ENCODE data around the gene AP1M1.
"Not testable (repeated sequence)": the region's sequence is repeated elsewhere in the genome, so short reads cannot be mapped to it uniquely, and the experiment has no call there.

Gene AP1M1

DNA sequence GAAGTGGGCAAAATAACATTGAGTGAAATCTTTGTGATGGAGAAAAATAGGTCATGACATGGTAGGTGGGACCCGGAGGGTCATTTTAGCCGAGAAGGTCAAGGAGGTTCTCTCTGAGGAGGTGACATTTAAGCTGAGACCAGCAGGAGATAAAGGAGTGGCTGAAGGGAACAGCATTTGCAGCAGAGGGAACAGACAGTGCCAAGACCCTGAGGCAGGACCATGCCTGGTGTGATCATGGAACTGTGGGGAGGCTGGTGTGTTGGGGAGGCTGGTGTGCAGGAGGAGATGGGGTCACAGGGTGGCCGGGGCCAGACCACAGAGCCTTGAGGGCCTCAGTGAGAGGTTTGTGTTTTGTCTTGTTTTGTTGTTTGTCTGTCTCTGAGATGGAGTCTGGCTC is 67.5 kb downstream of the AP1M1 start:
- DNase-seq: no peak

DNA sequence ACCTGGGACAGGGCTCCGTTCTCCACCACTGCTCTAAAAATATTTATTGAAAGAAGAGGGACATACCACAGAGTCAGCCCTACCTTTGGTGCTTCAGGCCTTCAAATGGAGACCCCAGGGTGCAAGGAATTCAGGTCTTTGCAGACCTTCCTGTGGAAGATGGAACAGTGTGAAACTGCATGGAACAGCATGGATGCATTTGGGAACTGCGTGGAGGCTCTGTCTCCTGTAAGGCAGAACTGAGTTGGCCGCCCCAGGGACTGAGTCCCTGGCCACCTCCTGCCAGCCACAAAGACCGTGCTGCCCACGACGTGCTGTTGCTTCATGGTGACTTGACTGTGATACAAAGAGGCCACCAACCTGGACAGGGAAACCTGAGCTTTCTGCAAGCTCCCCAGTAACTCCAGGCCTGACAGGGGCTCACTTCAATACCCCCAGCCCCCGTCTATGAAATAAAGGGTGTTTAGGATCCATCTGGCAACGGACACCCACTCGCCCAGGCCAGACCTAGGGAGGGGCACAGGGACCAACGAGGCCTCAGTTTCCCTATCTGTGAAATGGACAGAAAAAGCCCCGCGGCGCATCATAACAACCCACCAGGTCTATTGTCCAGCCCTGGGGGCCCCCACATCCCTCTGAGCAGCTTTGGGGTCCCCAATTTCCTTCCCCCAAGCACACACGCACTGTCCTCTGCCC is 68.3 kb downstream of the AP1M1 start:
- no peak for DNase-seq

DNA sequence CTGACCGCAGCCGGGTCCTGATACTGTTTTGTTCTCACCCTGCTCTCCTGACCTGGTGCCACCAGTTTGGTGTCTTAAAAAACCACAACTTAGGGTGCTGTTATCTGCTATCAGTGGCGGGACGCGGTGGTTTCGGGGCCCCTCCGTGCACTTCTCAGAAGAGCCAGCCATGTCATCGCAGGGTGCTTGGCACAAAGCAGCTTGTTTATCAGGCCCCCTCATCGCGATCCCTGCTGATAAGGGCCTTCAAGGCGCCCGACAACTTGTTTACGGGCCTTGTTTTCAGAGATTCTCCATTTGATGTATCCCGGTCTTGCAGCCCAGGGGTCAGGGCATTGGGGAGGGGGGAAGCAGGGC is 68.9 kb downstream of the AP1M1 start:
- peak; percentile 19 for DNase-seq

GRCh38 chr19:16268676-16269319 is 71.1 kb downstream of the AP1M1 start:
- DNase-seq: no peak

DNA sequence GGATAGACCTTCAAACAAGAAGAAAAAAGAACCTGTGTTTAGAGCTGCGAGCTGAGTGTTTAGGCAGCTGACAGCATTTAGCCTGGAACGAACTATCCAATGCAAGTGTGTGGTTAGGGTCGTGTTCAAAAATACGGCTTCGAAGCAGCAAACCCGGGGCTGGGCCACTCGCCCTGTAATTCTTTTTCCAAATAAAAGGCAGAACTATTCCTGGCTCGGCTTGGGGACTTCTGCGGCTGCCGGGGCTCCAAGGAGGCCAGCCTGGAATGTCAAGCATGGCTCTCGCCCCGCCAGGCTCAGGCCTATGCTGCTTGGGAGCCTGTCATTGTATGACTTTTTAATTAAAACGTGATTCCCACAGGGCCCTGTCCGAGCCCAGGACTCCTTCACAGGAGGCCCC is 75.2 kb downstream of the AP1M1 start:
- DNase-seq: no peak

DNA sequence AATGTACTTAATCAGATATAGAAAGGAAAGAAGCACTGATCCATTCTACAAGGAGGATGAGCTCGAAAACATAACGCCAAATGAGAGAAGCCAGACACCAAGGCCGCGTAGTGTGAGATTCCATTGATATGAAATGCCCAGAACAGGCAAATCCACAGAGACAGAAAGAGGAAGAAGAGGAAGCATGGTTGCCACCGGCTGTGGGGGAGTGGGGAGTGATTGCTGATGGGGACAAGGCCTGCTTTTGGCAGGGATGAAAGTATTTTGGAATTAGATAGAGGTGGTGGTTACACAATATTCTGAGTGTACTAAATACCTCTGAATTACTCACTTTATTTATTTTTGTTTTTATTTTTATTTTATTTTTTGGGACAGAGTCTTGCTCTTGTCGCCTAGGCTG is 76.7 kb downstream of the AP1M1 start:
- DNase-seq: no peak

DNA sequence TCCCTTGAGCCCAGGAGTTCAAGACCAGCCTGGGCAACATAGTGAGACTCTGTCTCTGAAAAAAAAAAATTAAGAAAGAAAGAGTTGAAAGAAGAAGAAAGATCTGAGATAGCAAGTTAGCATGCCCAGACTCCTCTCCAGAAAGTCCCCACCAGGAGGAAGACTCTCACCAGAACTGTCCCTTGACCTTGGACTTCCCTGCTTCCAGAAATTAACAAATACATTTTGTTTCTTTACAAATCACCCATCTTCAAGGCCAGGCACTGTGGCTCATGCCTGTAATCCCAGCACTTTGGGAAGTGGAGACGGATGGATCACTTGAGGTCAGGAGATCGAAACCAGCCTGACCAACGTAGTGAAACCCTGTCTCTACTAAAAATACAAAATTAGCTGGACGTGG is 82.6 kb downstream of the AP1M1 start:
- DNase-seq: no peak

DNA sequence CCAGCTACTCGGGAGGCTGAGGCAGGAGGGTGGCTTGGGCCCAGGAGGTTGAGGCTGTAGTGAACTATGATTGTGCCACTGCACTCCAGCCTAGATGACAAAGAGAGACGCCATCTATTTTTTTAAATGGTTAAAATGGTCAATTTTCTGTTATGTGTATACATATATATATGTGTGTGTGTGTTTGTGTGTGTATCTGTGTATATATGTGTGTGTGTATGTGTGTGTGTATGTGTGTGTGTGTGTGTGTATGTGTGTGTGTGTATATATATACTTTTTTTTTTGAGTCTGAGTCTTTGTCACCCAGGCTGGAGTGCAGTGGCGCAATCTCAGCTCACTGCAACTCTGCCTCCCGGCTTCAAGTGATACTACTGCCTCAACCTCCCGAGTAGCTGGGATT is 84.0 kb downstream of the AP1M1 start:
- DNase-seq: no peak

DNA sequence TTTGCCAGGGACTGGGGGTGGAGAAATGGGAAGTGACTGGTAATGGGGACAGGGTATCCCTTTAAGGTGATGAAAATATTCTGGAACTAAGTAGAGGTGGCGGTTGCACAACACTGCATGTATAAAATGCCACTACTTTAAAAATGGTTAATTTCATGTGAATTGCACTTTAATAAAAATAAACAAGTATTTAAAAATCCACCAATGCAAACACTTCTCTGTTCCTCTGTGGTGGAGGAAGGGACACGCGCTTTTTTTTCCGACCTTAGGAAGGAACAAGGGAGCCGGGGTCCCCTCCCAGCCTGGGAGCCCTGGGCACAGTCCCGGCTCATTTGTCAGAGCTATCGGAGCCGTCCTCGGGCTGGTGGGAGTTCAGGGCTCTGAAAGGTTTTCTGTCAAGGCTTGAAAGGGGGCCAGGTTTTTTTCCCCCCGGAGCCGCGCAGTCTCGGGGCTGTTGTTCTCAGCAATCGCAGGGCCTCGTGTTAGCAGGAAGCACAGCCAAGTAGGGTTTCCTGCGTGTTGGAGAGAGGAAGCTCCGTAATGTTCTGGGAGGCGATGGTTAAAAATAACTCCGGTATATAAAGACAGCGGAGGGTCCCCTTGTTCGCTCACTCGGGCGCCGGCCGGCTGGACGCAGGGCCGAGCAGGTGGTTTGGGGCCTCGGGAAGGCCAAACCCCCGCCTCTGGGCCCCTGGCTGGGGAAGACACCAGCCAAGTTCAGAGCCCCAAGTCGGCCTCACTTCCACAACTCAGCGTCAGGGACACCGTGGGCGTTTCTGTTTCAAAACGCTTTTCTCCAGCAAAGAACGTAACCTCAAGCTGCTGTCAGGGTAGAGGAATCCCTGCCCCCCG is 85.7 kb downstream of the AP1M1 start:
- DNase-seq: no peak

GRCh38 chr19:16284505-16284904 is 86.8 kb downstream of the AP1M1 start:
- DNase-seq: no peak

DNA sequence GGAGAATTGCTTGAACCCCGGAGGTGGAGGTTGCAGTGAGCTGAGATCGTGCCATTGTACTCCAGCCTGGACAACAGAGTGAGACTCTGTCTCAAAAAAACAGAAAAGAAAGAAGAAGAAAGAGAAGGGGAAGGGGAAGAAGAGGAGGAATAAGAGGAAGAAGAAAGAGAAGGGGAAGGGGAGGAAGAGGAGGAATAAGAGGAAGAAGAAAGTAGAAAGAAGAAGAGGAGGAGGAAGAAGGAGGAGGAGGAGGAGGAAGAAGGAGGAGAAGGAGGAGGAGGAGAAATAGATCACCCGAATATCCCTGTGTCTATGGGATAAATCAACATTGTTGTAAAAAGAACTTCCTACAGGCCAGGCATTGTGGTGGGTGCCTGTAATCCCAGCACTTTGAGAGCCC is 87.4 kb downstream of the AP1M1 start:
- DNase-seq: not testable (repeated sequence)

DNA sequence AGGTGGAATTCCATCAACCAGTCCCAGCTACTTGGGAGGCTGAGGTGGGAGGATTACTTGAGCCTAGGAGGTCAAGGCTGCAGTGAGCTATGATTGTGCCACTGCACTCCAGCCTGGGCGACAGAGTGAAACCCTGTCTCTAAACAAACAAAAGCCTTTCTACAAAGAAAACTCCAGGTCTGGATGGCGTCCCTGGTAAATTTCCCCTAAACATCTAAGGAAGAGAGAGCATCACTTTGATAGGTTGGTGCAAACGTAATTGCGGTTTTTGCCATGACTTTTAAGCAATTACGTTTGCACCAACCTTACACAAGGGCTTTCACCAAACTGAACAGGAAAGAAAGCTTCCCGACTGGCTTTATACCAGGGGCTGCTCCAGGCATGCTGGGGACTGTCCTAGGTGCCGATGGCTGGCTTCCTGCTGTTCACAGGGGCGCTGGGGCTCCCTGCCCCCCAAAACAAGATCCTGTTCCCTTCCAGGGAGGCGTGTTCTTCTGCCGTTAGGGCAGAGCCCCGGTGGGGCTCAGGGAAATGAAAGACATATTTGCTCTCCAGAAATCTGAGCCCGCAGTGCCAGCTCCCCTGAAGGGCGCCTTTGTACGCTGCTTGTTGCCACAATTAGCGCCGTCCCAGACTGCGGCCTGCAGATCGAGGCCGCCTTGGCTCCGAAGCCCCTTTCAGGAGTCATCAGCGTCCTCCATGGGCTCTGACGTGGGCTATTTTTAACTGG is 88.2 kb downstream of the AP1M1 start:
- DNase-seq: no peak

GRCh38 chr19:16288544-16288943 is 90.8 kb downstream of the AP1M1 start:
- no peak for DNase-seq

DNA sequence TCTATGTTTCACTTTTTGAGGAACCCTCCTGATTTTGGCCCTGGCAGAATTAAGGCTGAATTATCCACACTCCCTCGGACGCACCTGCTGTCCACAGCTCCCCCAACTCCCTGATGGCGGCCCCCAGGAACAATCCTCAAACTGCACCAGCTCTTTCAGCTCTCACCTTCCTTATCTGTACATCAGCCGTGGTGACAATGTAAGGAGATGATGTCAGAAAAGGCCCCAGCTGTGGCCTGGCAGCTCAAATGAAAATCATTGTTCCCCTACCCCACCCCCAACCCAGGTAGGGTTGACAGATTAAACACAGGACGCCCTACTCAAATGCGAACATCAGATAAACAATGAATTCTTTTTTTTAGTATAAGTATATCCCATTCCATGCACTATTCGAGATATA is 91.9 kb downstream of the AP1M1 start:
- DNase-seq: no peak

DNA sequence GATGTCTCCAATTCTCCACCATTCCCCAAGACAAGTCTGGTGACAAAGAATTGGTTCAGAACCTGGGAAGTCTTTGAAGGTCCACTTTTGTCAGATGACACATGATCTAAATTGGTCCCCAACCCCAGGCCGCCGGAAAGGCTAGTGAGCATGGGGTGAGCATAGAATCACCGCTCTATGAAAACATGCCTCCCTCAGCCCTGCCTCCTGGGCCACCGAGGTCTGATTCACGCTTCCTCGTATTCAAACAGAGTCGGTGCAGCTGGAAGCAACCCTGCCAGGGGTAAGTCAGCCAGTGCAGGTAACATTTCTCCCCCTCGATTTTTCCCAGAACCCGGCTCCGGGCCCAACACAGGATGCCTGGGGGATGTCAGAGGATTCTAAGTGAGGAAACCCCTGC is 93.0 kb downstream of the AP1M1 start:
- no peak for DNase-seq

DNA sequence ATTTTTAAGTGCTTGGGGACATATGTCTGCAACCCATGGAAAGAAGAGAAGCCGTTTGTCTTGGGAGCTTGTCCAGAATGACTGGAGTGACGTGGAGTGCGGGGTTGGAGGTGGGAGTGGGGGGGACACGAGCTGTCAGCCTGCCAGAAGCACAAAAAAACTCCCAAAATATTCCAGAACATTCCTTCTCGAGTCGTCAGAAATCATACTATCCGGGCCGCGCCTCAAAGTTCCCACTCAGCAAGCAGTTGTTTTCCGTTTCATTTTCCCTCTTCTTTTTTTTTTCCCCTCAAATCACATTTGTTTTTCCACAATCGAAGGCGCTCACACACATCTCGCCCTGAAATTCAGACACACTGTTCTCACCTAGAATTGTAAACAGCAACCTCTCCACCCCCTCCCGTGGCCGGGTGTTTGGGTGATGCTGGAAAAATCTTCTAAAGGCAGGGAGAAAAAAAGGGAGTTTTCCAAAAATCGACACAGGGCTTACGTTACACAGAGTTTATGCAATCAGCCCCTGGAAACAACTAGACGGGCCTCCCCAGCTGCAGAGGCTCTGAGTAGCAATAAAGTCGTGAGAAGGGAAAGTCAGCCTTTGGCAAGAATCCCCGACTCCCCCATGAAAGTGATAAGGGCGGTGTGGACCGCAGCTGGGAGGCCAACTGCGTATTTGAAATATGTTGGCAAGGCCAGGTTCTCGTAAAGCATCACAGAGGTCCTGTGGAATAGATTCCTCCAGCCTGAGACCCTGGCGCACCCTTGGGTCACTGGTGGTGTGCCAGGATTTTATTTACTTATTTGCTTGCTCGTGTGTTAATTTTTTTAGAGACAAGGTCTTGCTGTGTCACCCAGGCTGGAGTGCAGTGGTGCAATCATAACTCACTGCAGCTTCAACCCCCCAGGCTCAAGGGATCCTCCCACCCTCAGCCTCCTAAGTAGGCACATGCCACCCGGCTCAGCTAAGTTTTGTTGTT is 95.7 kb downstream of the AP1M1 start:
- DNase-seq: no peak

DNA sequence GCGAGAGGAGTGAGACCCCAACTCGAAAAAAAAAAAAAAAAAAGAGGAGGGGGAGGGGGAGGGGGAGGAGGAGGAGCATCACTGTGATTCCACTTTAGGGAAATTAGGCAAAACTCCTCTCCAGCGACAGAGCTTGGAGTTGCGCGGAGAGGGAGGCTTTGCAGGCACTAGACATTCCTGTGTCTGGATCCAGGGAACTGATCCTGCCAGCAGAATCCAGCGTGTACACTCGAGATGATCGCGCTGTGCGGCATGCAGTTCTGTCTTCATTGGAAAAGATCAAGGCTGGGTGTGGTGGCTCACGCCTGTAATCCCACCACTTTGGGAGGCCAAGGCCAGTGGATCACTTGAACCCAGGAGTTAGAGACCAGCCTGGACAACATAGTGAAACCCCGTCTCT is 97.3 kb downstream of the AP1M1 start:
- no peak for DNase-seq

Data from activated gamma-delta T cell (primary cell).